ENCODE measurements around the gene ADCY1. TPM values are rescaled to one million over a fixed set of nuclear protein-coding genes. Genes with fewer than 3 reads are reported as not detected.

ADCY1 gene
- total and polyA plus RNA-seq, 5 experiments from 2014 or later = 0.02 to 0.04 TPM; not detected in 3

DNA sequence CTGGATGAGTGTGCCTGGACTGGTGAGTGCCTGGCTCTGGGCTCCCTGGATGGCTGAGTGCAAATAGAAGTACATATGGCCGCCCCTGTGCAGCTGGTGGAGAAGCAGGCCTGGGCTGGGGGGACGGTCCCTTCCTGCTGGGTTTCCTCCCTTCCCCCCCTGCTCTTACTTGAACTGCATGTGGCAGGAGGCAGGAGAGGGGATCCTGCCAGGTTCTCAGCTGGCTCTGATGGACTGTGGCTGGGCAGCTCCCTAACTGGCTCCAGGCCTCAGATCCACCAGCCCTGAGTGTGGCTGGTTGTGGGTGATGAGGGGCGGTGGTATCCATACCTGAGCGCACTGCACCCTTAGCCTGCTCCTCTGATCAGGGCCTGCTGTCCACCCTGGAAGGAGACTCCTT lies 26.9 kb downstream of the ADCY1 start:
- H3K9me3 Mint-ChIP-seq = no peaks in the 10 kb centered on the region
- H3K4me3 Mint-ChIP-seq = no peak overlapping the region
- no peak for DNase-seq
- no peak for ATAC-seq
- no peaks in the 10 kb centered on the region for H3K4me1 Mint-ChIP-seq
- peaks cover 0 to 18% (median 7%) of the 10 kb centered on the region in 5 donors for H3K27me3 Mint-ChIP-seq
- no peaks in the 10 kb centered on the region for H3K36me3 Mint-ChIP-seq
- H3K27ac Mint-ChIP-seq = no peak overlapping the region
- POLR2A ChIA-PET = no interaction called here

GRCh38 chr7:45601816-45602540 lies 27.8 kb downstream of the ADCY1 start:
- Mint-ChIP-seq H3K27ac (no peak overlapping the region), H3K36me3 (no peaks in the 10 kb centered on the region), H3K4me3 (no peak overlapping the region), H3K27me3 (peaks cover 0 to 18% (median 7%) of the 10 kb centered on the region in 5 donors), H3K9me3 (no peaks in the 10 kb centered on the region), H3K4me1 (no peaks in the 10 kb centered on the region)
- POLR2A ChIA-PET = no interaction called here
- DNase-seq = no peak
- no peak for ATAC-seq

DNA sequence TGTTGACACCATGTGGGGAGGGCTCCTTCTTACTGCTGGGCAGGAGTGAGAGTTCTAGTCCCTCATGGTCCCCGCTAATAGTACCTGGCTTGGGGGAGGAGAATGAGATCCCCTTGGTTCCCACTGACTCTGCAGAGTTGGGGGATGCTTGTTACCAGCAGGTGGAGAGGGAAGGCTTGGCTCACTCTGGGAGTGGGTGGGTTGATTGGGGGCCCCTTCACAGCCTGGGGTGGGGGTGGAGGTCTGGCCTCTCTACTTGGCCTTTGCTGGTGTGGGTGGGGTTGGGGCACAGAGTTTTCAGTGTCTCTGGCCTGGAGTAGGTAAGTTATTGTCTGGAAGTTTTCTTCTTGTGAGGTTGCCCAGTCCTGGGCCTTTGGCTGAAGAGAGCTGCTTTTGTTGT lies 31.9 kb downstream of the ADCY1 start:
- Mint-ChIP-seq H3K27ac (no peak overlapping the region), H3K4me3 (no peak overlapping the region), H3K9me3 (peaks cover 0 to 10% (median 3%) of the 10 kb centered on the region in 9 donors), H3K36me3 (no peaks in the 10 kb centered on the region), H3K27me3 (peaks cover 4 to 27% (median 17%) of the 10 kb centered on the region in 5 donors), H3K4me1 (no peaks in the 10 kb centered on the region)
- ATAC-seq = no peak
- POLR2A ChIA-PET = no interaction called here
- DNase-seq = no peak

GRCh38 chr7:45606931-45607330 lies 32.8 kb downstream of the ADCY1 start:
- Mint-ChIP-seq H3K27me3 (peaks cover 4 to 19% (median 16%) of the 10 kb centered on the region in 5 donors), H3K9me3 (peaks cover 0 to 14% (median 4%) of the 10 kb centered on the region in 9 donors), H3K4me1 (no peaks in the 10 kb centered on the region), H3K36me3 (peaks cover 0 to 4% (median 0%) of the 10 kb centered on the region in 3 donors), H3K27ac (no peak overlapping the region), H3K4me3 (no peak overlapping the region)
- POLR2A ChIA-PET = no interaction called here
- ATAC-seq (no peak), DNase-seq (no peak)

DNA sequence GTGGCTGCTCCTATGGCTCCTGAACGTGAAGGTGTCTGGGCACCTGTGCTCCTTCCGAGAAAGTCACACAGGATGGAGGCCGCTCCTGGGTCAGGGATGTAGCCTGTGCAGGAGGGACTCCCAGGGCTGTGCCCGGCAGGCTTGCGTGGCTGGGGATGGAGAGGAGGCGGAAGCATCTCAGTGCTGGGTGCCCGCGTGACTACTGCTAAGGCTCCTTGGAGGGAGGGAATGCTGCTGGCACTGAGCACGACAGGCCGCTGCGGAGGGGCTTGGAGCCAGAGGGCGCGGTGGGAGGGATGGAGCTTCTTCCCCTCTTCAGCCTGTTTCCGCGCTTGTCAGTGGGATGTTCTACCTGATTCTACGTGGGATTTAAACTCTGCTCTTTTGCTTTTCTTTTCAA lies 35.0 kb downstream of the ADCY1 start:
- POLR2A ChIA-PET = no interaction called here
- H3K4me3 Mint-ChIP-seq = no peak overlapping the region

GRCh38 chr7:45610019-45610418 lies 35.9 kb downstream of the ADCY1 start:
- Mint-ChIP-seq H3K27me3 (peaks cover 4 to 27% (median 16%) of the 10 kb centered on the region in 5 donors), H3K9me3 (peaks cover 9 to 36% (median 21%) of the 10 kb centered on the region in 9 donors), H3K27ac (no peak overlapping the region), H3K36me3 (peaks cover 0 to 26% (median 0%) of the 10 kb centered on the region in 3 donors), H3K4me1 (no peaks in the 10 kb centered on the region), H3K4me3 (peak overlapping the region in 1 of 10 donors; percentile 24)
- POLR2A ChIA-PET = no interaction called here
- DNase-seq = no peak
- no peak for ATAC-seq

More for the DNA sequence above, 35.0 kb downstream of the ADCY1 start:
- Mint-ChIP-seq H3K4me1 (no peaks in the 10 kb centered on the region), H3K27ac (no peak overlapping the region), H3K27me3 (peaks cover 4 to 22% (median 16%) of the 10 kb centered on the region in 5 donors), H3K36me3 (peaks cover 0 to 18% (median 0%) of the 10 kb centered on the region in 3 donors), H3K9me3 (peaks cover 6 to 27% (median 14%) of the 10 kb centered on the region in 9 donors)
- ATAC-seq (no peak), DNase-seq (no peak)

DNA sequence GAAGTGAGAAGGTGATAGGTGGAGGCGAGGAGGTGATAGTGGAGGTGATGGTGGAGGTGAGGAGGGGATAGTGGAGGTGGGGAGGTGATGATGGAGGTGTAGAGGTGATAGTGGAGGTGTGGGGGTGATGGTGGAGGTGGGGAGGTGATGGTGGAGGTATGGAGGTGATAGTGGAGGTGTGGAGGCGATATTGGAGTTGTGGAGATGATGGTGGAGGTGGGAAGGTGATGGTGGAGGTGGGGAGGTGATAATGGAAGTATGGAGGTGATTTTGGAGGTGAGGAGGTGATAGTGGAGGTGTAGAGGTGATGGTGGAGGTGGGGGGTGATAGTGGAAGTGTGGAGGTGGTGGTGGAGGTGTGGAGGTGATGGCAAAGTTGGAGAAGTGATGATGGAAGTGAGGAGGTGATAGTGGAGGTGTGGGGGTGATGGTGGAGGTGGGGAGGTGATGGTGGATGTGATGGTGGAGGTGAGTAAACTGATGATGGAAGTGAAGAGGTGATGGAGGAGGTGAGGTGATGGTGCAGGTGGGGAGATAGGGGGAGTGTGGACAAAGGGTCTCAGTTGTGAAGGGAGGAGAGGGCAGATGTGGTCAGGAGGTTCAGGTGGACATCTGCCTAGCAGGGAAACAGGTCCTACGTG lies 36.6 kb downstream of the ADCY1 start:
- H3K9me3 Mint-ChIP-seq = peaks cover 10 to 42% (median 28%) of the 10 kb centered on the region in 9 donors
- POLR2A ChIA-PET = no interaction called here
- no peak overlapping the region for H3K4me3 Mint-ChIP-seq
- peaks cover 4 to 27% (median 14%) of the 10 kb centered on the region in 5 donors for H3K27me3 Mint-ChIP-seq
- ATAC-seq (no peak), DNase-seq (no peak)
- H3K4me1 Mint-ChIP-seq = no peaks in the 10 kb centered on the region
- peaks cover 0 to 32% (median 0%) of the 10 kb centered on the region in 3 donors for H3K36me3 Mint-ChIP-seq
- no peak overlapping the region for H3K27ac Mint-ChIP-seq

DNA sequence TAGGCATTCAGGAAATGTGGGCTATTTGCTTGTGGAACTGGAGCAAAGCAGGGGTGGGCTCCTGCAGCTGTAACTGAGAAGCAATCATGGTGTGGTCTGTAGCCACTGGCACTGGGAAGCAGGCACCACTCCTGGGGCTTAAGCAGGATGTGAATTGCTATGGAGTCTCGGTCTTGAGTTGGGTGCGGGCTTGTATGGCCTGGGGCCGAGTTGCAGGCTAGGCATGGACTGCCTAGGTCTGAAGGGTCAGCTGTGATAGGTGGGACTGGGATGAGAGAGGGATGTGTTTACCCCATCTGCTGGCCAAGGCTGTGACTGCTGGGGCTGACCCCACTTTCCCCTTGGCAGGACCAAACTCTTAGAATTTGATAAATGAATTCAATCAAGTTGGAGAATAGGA lies 43.0 kb downstream of the ADCY1 start:
- no peak for DNase-seq
- POLR2A ChIA-PET = no interaction called here
- no peaks in the 10 kb centered on the region for H3K4me1 Mint-ChIP-seq
- H3K27me3 Mint-ChIP-seq = peaks cover 0 to 9% (median 0%) of the 10 kb centered on the region in 5 donors
- H3K27ac Mint-ChIP-seq = no peak overlapping the region
- no peak overlapping the region for H3K4me3 Mint-ChIP-seq
- no peak for ATAC-seq
- H3K36me3 Mint-ChIP-seq = peaks cover 0 to 37% (median 0%) of the 10 kb centered on the region in 3 donors
- peaks cover 31 to 82% (median 51%) of the 10 kb centered on the region in 9 donors for H3K9me3 Mint-ChIP-seq

GRCh38 chr7:45622058-45622457 lies 47.9 kb downstream of the ADCY1 start:
- POLR2A ChIA-PET = no interaction called here
- no peak for DNase-seq
- peaks cover 0 to 3% (median 0%) of the 10 kb centered on the region in 4 donors for H3K4me1 Mint-ChIP-seq
- H3K27me3 Mint-ChIP-seq = peaks cover 0 to 24% (median 3%) of the 10 kb centered on the region in 5 donors
- no peak overlapping the region for H3K27ac Mint-ChIP-seq
- peaks cover 0 to 38% (median 19%) of the 10 kb centered on the region in 9 donors for H3K9me3 Mint-ChIP-seq
- no peak overlapping the region for H3K4me3 Mint-ChIP-seq
- no peaks in the 10 kb centered on the region for H3K36me3 Mint-ChIP-seq
- ATAC-seq = no peak

DNA sequence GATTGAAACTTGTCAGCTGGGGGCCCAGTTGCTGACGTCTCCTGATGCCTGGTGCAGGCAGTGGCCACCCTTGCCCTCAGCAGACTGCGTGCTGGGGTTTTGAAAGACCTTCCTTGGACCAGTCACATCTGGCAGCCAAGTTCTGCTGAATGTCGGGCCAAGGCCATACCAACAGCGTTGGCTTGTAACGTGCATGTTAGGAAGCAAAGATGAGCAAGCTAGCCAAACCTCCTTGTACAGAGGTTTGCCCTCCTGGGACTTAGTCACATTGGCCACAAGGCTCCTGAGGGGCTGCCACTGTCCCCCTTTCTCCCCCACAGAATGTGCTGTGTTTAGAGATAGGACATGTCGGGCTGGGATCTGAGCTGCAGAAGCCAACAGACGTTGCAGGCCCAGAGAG lies 49.0 kb downstream of the ADCY1 start:
- Mint-ChIP-seq H3K36me3 (no peaks in the 10 kb centered on the region), H3K27ac (no peak overlapping the region), H3K27me3 (peaks cover 0 to 24% (median 3%) of the 10 kb centered on the region in 5 donors), H3K9me3 (peaks cover 0 to 28% (median 14%) of the 10 kb centered on the region in 9 donors), H3K4me3 (no peak overlapping the region), H3K4me1 (peaks cover 0 to 3% (median 0%) of the 10 kb centered on the region in 4 donors)
- ATAC-seq (no peak), DNase-seq (no peak)
- POLR2A ChIA-PET = no interaction called here

DNA sequence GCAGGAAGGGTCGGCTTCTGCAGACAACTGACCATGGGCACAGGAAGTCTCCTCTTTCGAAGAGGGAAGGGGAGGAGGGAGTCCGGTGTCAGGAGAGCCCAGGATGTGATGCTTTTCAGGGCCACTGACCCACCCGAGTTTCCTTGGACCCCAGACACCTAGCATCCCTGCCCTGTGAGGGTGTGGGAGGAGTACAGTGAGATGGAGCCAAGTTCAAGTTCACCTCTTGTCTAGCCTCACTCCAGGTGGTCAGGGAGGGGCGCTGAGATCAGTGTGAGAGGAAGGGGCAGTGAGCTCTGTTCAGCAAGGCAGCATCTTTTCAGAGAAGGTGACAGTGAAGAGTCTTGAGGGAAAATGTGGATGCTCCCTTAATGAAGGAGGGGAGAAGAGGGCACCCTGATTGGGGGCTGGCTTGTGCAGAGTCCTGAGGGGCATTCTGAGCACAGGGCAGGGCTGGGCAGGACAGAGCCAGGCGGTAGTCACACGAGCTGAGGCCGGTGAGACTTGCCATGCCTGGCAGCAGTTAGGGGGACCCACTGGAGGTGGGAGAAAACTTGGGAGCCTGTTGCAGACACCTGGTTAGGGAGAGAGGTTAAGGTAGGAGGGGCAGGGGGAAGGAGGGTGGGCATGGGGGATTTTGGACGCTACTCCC lies 49.7 kb downstream of the ADCY1 start:
- peaks cover 0 to 24% (median 3%) of the 10 kb centered on the region in 5 donors for H3K27me3 Mint-ChIP-seq

DNA sequence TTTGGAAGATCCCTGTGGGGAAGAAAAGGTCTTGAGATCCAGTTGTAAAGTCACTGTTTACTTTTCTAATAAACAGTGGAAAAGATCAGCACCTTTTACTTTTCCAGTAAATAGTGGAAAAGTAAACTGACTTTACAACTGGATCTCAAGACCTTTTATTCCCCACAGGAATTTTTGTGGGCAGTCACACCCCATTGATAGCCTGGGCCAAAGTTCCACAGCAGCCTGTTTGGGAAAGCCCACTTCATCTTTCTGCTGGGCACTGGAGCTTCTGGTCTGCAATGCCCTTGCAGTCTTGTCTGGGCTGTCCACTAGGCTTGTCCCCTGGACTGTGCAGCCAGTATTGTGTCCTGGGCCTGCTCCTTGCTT lies 50.2 kb downstream of the ADCY1 start:
- Mint-ChIP-seq H3K9me3 (peaks cover 0 to 23% (median 7%) of the 10 kb centered on the region in 9 donors), H3K4me3 (no peak overlapping the region), H3K27me3 (peaks cover 0 to 24% (median 3%) of the 10 kb centered on the region in 5 donors), H3K27ac (no peak overlapping the region), H3K4me1 (peaks cover 0 to 3% (median 0%) of the 10 kb centered on the region in 4 donors), H3K36me3 (no peaks in the 10 kb centered on the region)
- DNase-seq = no peak
- ATAC-seq = no peak
- POLR2A ChIA-PET = no interaction called here

More for the DNA sequence above, 49.7 kb downstream of the ADCY1 start:
- no peak overlapping the region for H3K4me3 Mint-ChIP-seq
- POLR2A ChIA-PET = no interaction called here
- H3K9me3 Mint-ChIP-seq = peaks cover 0 to 21% (median 10%) of the 10 kb centered on the region in 9 donors
- no peaks in the 10 kb centered on the region for H3K36me3 Mint-ChIP-seq
- ATAC-seq = no peak
- peaks cover 0 to 3% (median 0%) of the 10 kb centered on the region in 4 donors for H3K4me1 Mint-ChIP-seq
- no peak overlapping the region for H3K27ac Mint-ChIP-seq
- no peak for DNase-seq

DNA sequence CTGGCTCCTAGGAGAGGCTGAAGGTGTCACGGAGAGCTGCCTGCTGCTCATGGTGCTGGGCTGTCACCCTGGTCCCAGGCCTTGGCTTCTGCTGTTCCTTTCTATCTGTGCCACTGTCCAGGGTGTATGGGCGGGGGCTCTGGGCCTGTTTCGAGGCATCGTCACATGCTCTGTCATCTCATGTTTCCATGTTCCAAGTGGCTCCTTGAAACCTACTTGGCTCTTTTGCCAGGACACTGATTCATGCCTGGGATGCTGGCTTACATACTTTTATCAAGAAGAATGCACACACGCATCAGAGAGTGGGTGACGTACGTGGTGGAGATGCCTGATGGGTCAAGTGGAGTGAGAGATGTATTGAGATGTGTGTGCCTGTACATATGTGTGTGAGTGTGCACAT lies 50.9 kb downstream of the ADCY1 start:
- Mint-ChIP-seq H3K4me1 (peaks cover 0 to 3% (median 0%) of the 10 kb centered on the region in 4 donors), H3K27me3 (peaks cover 0 to 24% (median 3%) of the 10 kb centered on the region in 5 donors), H3K36me3 (no peaks in the 10 kb centered on the region)

More for the DNA sequence above, 50.9 kb downstream of the ADCY1 start:
- peaks cover 0 to 27% (median 6%) of the 10 kb centered on the region in 9 donors for H3K9me3 Mint-ChIP-seq
- H3K4me3 Mint-ChIP-seq = no peak overlapping the region
- POLR2A ChIA-PET = no interaction called here
- no peak overlapping the region for H3K27ac Mint-ChIP-seq
- DNase-seq (no peak), ATAC-seq (no peak)
